ENCODE data around the gene GNG14.
"Not testable (repeated sequence)": the region's sequence is repeated elsewhere in the genome, so short reads cannot be mapped to it uniquely, and the experiment has no call there.

GNG14 gene

GRCh38 chr19:12689581-12690216 is 1.9 kb downstream of the GNG14 start:
- H3K36me3 Mint-ChIP-seq (ENCODE audit: insufficient read depth), result no peaks in the 10 kb centered on the region
- H3K4me3 Mint-ChIP-seq, result no peak overlapping the region
- no peaks in the 10 kb centered on the region for H3K27me3 Mint-ChIP-seq
- no peak overlapping the region for H3K27ac Mint-ChIP-seq (ENCODE audit: low read depth)
- H3K4me1 Mint-ChIP-seq, result no peaks in the 10 kb centered on the region
- H3K9me3 Mint-ChIP-seq, result no peaks in the 10 kb centered on the region
- ATAC-seq (replicated peaks; ENCODE audit: extremely low read depth, poor library complexity, severe bottlenecking) (no peak), DNase-seq (ENCODE audit: low spot score in 2 of 2) (no peak)

- H3K4me1 Mint-ChIP-seq, result peaks cover 1% of the 10 kb centered on the region
- H3K27me3 Mint-ChIP-seq, result no peaks in the 10 kb centered on the region
- H3K27ac Mint-ChIP-seq (ENCODE audit: low read depth), result no peak overlapping the region
- ATAC-seq (replicated peaks; ENCODE audit: extremely low read depth, poor library complexity, severe bottlenecking) (no peak), DNase-seq (ENCODE audit: low spot score in 2 of 2) (no peak)
- H3K4me3 Mint-ChIP-seq, result no peak overlapping the region
- peaks cover 4% of the 10 kb centered on the region for H3K36me3 Mint-ChIP-seq (ENCODE audit: insufficient read depth)
- no peaks in the 10 kb centered on the region for H3K9me3 Mint-ChIP-seq
Measured at GRCh38 chr19:12692960-12693359, 5.2 kb downstream of the GNG14 start.

- DNase-seq (ENCODE audit: low spot score in 2 of 2), result no peak
- H3K4me3 Mint-ChIP-seq, result no peak overlapping the region
- H3K27me3 Mint-ChIP-seq, result no peaks in the 10 kb centered on the region
- H3K36me3 Mint-ChIP-seq (ENCODE audit: insufficient read depth), result peaks cover 5% of the 10 kb centered on the region
- H3K4me1 Mint-ChIP-seq, result peaks cover 6% of the 10 kb centered on the region
- ATAC-seq (replicated peaks; ENCODE audit: extremely low read depth, poor library complexity, severe bottlenecking), result no peak
- no peak overlapping the region for H3K27ac Mint-ChIP-seq (ENCODE audit: low read depth)
- no peaks in the 10 kb centered on the region for H3K9me3 Mint-ChIP-seq
Measured at GRCh38 chr19:12694641-12695040, 6.8 kb downstream of the GNG14 start.

GRCh38 chr19:12695096-12695495 is 7.3 kb downstream of the GNG14 start:
- Mint-ChIP-seq H3K36me3 (ENCODE audit: insufficient read depth) (peaks cover 5% of the 10 kb centered on the region), H3K4me3 (no peak overlapping the region), H3K9me3 (no peaks in the 10 kb centered on the region), H3K4me1 (peaks cover 6% of the 10 kb centered on the region), H3K27ac (ENCODE audit: low read depth) (no peak overlapping the region), H3K27me3 (no peaks in the 10 kb centered on the region)
- ATAC-seq (replicated peaks; ENCODE audit: extremely low read depth, poor library complexity, severe bottlenecking) (no peak), DNase-seq (ENCODE audit: low spot score in 2 of 2) (no peak)

- Mint-ChIP-seq H3K27me3 (no peaks in the 10 kb centered on the region), H3K36me3 (ENCODE audit: insufficient read depth) (peaks cover 5% of the 10 kb centered on the region), H3K4me1 (peaks cover 6% of the 10 kb centered on the region), H3K9me3 (no peaks in the 10 kb centered on the region), H3K4me3 (peak overlapping the region; percentile 82), H3K27ac (ENCODE audit: low read depth) (no peak overlapping the region)
- ATAC-seq (replicated peaks; ENCODE audit: extremely low read depth, poor library complexity, severe bottlenecking) (no peak), DNase-seq (ENCODE audit: low spot score in 2 of 2) (no peak)
Measured at GRCh38 chr19:12695514-12695913, 7.7 kb downstream of the GNG14 start.

DNA sequence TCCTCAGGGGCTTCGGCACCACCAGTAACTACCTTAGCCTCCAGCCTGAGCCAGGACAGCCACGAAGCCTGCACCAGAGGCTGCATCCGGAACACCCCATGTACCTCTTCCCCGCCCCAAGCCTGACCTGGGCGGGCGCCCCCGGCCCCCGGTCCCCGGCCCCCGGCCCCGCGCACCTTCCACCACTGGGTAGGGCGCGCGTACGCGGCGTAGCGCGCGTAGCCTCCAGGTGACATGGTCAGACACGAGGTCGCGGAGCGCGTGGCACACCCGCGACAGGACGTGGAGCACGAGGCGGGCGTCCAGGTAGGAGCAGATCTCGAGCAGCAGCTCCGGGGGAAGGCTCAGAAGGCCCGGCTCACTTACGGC is 8.2 kb downstream of the GNG14 start:
- Mint-ChIP-seq H3K36me3 (ENCODE audit: insufficient read depth) (peaks cover 5% of the 10 kb centered on the region), H3K27me3 (no peaks in the 10 kb centered on the region)

DNA sequence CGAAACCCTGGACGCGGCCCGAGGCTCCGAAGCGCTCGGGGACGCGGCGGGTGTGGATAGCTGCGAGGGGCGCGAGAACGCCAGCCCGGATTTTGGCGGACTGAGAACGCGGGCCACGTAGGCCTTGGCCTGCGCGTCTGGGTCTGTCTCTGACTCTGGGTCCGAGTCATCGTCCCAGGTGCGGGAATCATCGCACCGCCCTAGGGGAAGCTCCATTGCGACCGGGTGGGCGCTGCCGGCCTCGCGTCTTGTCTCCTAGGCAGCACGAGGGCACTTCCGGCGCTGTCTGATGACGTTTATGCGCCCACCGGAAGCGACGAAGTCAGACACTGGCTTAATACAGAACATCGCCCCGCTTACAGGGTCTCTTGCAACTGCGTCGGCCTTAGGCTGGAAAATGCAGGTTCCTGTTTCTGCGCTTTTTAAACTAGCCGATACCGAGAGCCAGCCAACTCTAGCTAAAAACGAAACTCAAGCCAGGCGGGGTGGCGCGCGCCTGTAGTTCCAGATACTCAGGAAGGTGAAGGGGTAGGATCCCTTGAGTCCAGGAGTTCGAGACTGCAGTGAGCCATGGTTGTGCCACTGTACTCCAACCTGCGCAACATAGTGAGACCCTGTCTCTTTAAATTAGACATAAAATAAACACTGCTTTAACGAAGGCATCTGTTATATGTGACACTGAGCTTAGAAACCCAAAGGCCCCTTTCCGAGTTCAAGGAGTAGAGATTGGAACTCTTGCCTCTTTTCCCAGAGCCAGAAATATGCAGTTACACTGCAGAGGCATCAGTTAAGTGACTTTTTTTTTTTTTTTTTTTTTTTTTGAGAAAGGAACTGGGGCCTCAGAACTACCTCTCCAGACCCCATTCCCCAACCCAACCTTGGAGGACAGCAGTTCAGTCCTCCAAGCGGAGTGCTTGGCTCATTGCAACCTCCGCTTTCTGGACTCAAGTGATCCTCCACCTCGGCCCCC is 8.9 kb downstream of the GNG14 start, which contains the start of gene FBXW9:
TSS of gene FBXW9 (minus strand) at position 266 of the 970 bp plus-strand sequence. CDS start at position 216, 50 bp downstream.
- H3K4me1 Mint-ChIP-seq, result peaks cover 6% of the 10 kb centered on the region
- H3K4me3 Mint-ChIP-seq, result peak within 1 kb of the TSS; percentile 82
- peak; percentile 95 to 99 for DNase-seq (ENCODE audit: low spot score in 2 of 2)
- H3K27me3 Mint-ChIP-seq, result no peaks in the 10 kb centered on the region
- ATAC-seq (replicated peaks; ENCODE audit: extremely low read depth, poor library complexity, severe bottlenecking), result peak; percentile 97
- H3K9me3 Mint-ChIP-seq, result no peaks in the 10 kb centered on the region
- peak within 1 kb of the TSS; percentile 89 for H3K27ac Mint-ChIP-seq (ENCODE audit: low read depth)
- peaks cover 6% of the 10 kb centered on the region for H3K36me3 Mint-ChIP-seq (ENCODE audit: insufficient read depth)

More for the DNA sequence above, 8.2 kb downstream of the GNG14 start:
- Mint-ChIP-seq H3K4me3 (peak overlapping the region; percentile 82), H3K9me3 (no peaks in the 10 kb centered on the region), H3K4me1 (peaks cover 6% of the 10 kb centered on the region), H3K27ac (ENCODE audit: low read depth) (peak overlapping the region; percentile 89)
- DNase-seq (ENCODE audit: low spot score in 2 of 2), result no peak
- ATAC-seq (replicated peaks; ENCODE audit: extremely low read depth, poor library complexity, severe bottlenecking), result no peak

DNA sequence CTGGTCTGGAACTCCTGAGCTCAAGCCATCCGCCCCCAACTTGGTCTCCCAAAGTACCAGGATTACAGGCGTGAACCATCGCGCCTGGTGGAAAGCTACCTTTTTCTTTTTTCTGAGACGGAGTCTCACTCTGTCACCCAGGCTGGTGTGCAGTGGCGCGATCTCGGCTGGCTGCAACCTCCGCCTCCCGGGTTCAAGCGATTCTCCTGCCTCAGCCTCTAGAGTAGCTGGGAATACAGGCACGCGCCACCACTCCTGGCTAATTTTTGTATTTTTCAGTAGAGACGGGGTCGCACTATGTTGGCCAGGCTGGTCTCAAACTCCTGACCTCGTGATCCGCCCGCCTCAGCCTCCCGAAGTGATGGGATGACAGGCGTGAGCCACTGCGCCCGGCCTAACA is 9.6 kb downstream of the GNG14 start:
- H3K27me3 Mint-ChIP-seq; DNase-seq (ENCODE audit: low spot score in 2 of 2); H3K36me3 Mint-ChIP-seq (ENCODE audit: insufficient read depth); H3K4me1 Mint-ChIP-seq; H3K27ac Mint-ChIP-seq (ENCODE audit: low read depth); H3K9me3 Mint-ChIP-seq; ATAC-seq (replicated peaks; ENCODE audit: extremely low read depth, poor library complexity, severe bottlenecking): not testable (repeated sequence)
- H3K4me3 Mint-ChIP-seq, result peak overlapping the region; percentile 27

GRCh38 chr19:12698138-12698537 is 10.3 kb downstream of the GNG14 start:
- peaks cover 11% of the 10 kb centered on the region for H3K36me3 Mint-ChIP-seq (ENCODE audit: insufficient read depth)
- H3K27ac Mint-ChIP-seq (ENCODE audit: low read depth), result no peak overlapping the region
- H3K9me3 Mint-ChIP-seq, result no peaks in the 10 kb centered on the region
- ATAC-seq (replicated peaks; ENCODE audit: extremely low read depth, poor library complexity, severe bottlenecking), result no peak
- no peaks in the 10 kb centered on the region for H3K27me3 Mint-ChIP-seq
- H3K4me1 Mint-ChIP-seq, result peaks cover 6% of the 10 kb centered on the region
- DNase-seq (ENCODE audit: low spot score in 2 of 2), result no peak
- peak overlapping the region; percentile 52 for H3K4me3 Mint-ChIP-seq

DNA sequence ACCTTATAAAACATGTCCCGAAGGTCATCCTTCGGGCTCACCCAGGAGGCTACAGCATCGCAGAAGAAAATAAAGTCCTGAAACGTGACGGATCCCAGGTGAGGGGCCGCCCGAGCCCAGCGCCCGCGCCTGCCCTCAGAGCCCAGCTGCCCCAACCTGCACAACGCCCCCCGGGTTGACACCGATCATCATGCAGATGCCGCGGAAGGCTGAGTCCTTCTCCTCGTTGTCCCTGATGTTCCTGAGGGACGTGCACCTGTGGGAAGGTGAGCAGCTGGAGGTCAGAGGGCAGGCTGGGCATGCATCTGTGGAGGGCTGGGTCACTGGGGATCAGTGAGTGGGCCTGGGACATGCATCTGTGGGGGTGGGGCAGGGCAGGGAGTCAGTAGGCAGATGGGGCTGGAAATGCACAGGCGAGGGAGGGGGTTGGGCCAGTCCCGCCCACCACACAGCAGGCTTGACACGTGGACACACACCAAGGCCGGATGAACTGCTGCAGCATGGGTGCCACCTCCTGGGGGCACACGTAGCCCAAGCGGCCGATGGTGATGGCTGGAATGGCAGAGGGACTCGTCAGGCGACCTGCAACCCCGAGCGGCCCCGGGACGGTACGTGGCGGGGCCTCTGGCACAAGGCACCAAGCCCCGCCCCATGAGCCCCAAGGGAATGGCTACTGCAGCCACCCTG is 13.9 kb downstream of the GNG14 start:
- H3K27me3 Mint-ChIP-seq, result no peaks in the 10 kb centered on the region
- ATAC-seq (replicated peaks; ENCODE audit: extremely low read depth, poor library complexity, severe bottlenecking) (no peak), DNase-seq (ENCODE audit: low spot score in 2 of 2) (no peak)
- H3K9me3 Mint-ChIP-seq, result no peaks in the 10 kb centered on the region
- peaks cover 27% of the 10 kb centered on the region for H3K36me3 Mint-ChIP-seq (ENCODE audit: insufficient read depth)
- H3K4me3 Mint-ChIP-seq, result no peak overlapping the region
- peaks cover 6% of the 10 kb centered on the region for H3K4me1 Mint-ChIP-seq
- no peak overlapping the region for H3K27ac Mint-ChIP-seq (ENCODE audit: low read depth)

GRCh38 chr19:12703046-12703445 is 15.2 kb downstream of the GNG14 start:
- no peaks in the 10 kb centered on the region for H3K9me3 Mint-ChIP-seq
- H3K27ac Mint-ChIP-seq (ENCODE audit: low read depth), result no peak overlapping the region
- ATAC-seq (replicated peaks; ENCODE audit: extremely low read depth, poor library complexity, severe bottlenecking) (no peak), DNase-seq (ENCODE audit: low spot score in 2 of 2) (no peak)
- H3K27me3 Mint-ChIP-seq, result no peaks in the 10 kb centered on the region
- no peak overlapping the region for H3K4me3 Mint-ChIP-seq
- peaks cover 4% of the 10 kb centered on the region for H3K4me1 Mint-ChIP-seq
- peaks cover 28% of the 10 kb centered on the region for H3K36me3 Mint-ChIP-seq (ENCODE audit: insufficient read depth)

- Mint-ChIP-seq H3K9me3 (no peaks in the 10 kb centered on the region), H3K4me1 (no peaks in the 10 kb centered on the region), H3K27ac (ENCODE audit: low read depth) (no peak overlapping the region), H3K27me3 (no peaks in the 10 kb centered on the region), H3K4me3 (no peak overlapping the region), H3K36me3 (ENCODE audit: insufficient read depth) (peaks cover 30% of the 10 kb centered on the region)
- no peak for DNase-seq (ENCODE audit: low spot score in 2 of 2)
- ATAC-seq (replicated peaks; ENCODE audit: extremely low read depth, poor library complexity, severe bottlenecking), result no peak
Measured at GRCh38 chr19:12705169-12705568, 17.4 kb downstream of the GNG14 start.
